ENCODE measurements around the gene HS3ST4. TPM values are rescaled to one million over a fixed set of nuclear protein-coding genes. Genes with fewer than 3 reads are reported as not detected.

HS3ST4 gene
- total and polyA plus RNA-seq, 2 donors (not counting 1 experiment from before 2014, with no cell fraction given): not detected

GRCh38 chr16:26050472-26050871 is 358.7 kb downstream of the HS3ST4 start:
- H3K4me3 ChIP-seq (replicated peaks in 1 of 4; ENCODE audit: control extremely low read depth in 1 of 4, insufficient read depth in 1 of 4, low read depth in 3 of 4, low read length in 4 of 4): no peak overlapping the region
- no peak overlapping the region for H3K9ac ChIP-seq (ENCODE audit: insufficient read depth, low read length)

GRCh38 chr16:26051063-26051462 is 359.3 kb downstream of the HS3ST4 start:
- no peaks in the 10 kb centered on the region for H3K27me3 ChIP-seq (ENCODE audit: control insufficient read depth, insufficient read depth, low read length)
- H3K27ac ChIP-seq (ENCODE audit: insufficient read depth, low read length): no peak overlapping the region
- no peak for DNase-seq (ENCODE audit: low read depth in 2 of 2)
- H2AFZ ChIP-seq (ENCODE audit: low read length): no peak overlapping the region
- no peaks in the 10 kb centered on the region for H3K9me3 ChIP-seq (ENCODE audit: control insufficient read depth, insufficient read depth, low read depth, low read length)
- no peaks in the 10 kb centered on the region for H4K20me1 ChIP-seq (ENCODE audit: control insufficient read depth, extremely low read depth, insufficient read depth, low read length)
- no peaks in the 10 kb centered on the region for H3K4me1 ChIP-seq (ENCODE audit: control insufficient read depth, extremely low read depth, insufficient read depth, low read length)
- no peaks in the 10 kb centered on the region for H3K36me3 ChIP-seq (ENCODE audit: control insufficient read depth, insufficient read depth, low read length)
- TF ChIP-seq EZH2 (IDR thresholded peaks at IDR 0.05; ENCODE audit: low read length, missing control alignments): no peak
- TF ChIP-seq CTCF (conservative IDR thresholded peaks at IDR 0.05 in 1 of 2, IDR thresholded peaks at IDR 0.05 in 1 of 2; ENCODE audit: low read depth in 1 of 2, low read length in 2 of 2): no peak
- no peak overlapping the region for H3K4me3 ChIP-seq (replicated peaks in 1 of 4; ENCODE audit: control extremely low read depth in 1 of 4, insufficient read depth in 1 of 4, low read depth in 3 of 4, low read length in 4 of 4)
- H3K79me2 ChIP-seq (ENCODE audit: control insufficient read depth, insufficient read depth, low read length): no peaks in the 10 kb centered on the region
- H3K4me2 ChIP-seq (ENCODE audit: extremely low read depth, insufficient read depth, low read length): no peak overlapping the region
- no peak overlapping the region for H3K9ac ChIP-seq (ENCODE audit: insufficient read depth, low read length)

More at GRCh38 chr16:26050472-26050871, 358.7 kb downstream of the HS3ST4 start:
- Histone ChIP-seq H2AFZ (ENCODE audit: low read length) (no peak overlapping the region), H3K27me3 (ENCODE audit: control insufficient read depth, insufficient read depth, low read length) (no peaks in the 10 kb centered on the region), H3K79me2 (ENCODE audit: control insufficient read depth, insufficient read depth, low read length) (no peaks in the 10 kb centered on the region), H3K4me2 (ENCODE audit: extremely low read depth, insufficient read depth, low read length) (no peak overlapping the region), H3K36me3 (ENCODE audit: control insufficient read depth, insufficient read depth, low read length) (no peaks in the 10 kb centered on the region), H3K4me1 (ENCODE audit: control insufficient read depth, extremely low read depth, insufficient read depth, low read length) (no peaks in the 10 kb centered on the region), H3K9me3 (ENCODE audit: control insufficient read depth, insufficient read depth, low read depth, low read length) (no peaks in the 10 kb centered on the region), H3K27ac (ENCODE audit: insufficient read depth, low read length) (no peak overlapping the region), H4K20me1 (ENCODE audit: control insufficient read depth, extremely low read depth, insufficient read depth, low read length) (no peaks in the 10 kb centered on the region)
- no peak for TF ChIP-seq CTCF (conservative IDR thresholded peaks at IDR 0.05 in 1 of 2, IDR thresholded peaks at IDR 0.05 in 1 of 2; ENCODE audit: low read depth in 1 of 2, low read length in 2 of 2)
- no peak for TF ChIP-seq EZH2 (IDR thresholded peaks at IDR 0.05; ENCODE audit: low read length, missing control alignments)
- DNase-seq (ENCODE audit: low read depth in 2 of 2): no peak

GRCh38 chr16:26053889-26054288 is 362.1 kb downstream of the HS3ST4 start:
- no peaks in the 10 kb centered on the region for H3K27me3 ChIP-seq (ENCODE audit: control insufficient read depth, insufficient read depth, low read length)
- H3K36me3 ChIP-seq (ENCODE audit: control insufficient read depth, insufficient read depth, low read length): no peaks in the 10 kb centered on the region
- H3K4me1 ChIP-seq (ENCODE audit: control insufficient read depth, extremely low read depth, insufficient read depth, low read length): no peaks in the 10 kb centered on the region
- H3K4me3 ChIP-seq (replicated peaks in 1 of 4; ENCODE audit: control extremely low read depth in 1 of 4, insufficient read depth in 1 of 4, low read depth in 3 of 4, low read length in 4 of 4): no peak overlapping the region
- H3K79me2 ChIP-seq (ENCODE audit: control insufficient read depth, insufficient read depth, low read length): no peaks in the 10 kb centered on the region
- no peaks in the 10 kb centered on the region for H3K9me3 ChIP-seq (ENCODE audit: control insufficient read depth, insufficient read depth, low read depth, low read length)
- H3K4me2 ChIP-seq (ENCODE audit: extremely low read depth, insufficient read depth, low read length): no peak overlapping the region
- no peak overlapping the region for H3K27ac ChIP-seq (ENCODE audit: insufficient read depth, low read length)
- no peak overlapping the region for H2AFZ ChIP-seq (ENCODE audit: low read length)
- DNase-seq (ENCODE audit: low read depth in 2 of 2): no peak
- H3K9ac ChIP-seq (ENCODE audit: insufficient read depth, low read length): no peak overlapping the region
- TF ChIP-seq EZH2 (IDR thresholded peaks at IDR 0.05; ENCODE audit: low read length, missing control alignments) (no peak), CTCF (conservative IDR thresholded peaks at IDR 0.05 in 1 of 2, IDR thresholded peaks at IDR 0.05 in 1 of 2; ENCODE audit: low read depth in 1 of 2, low read length in 2 of 2) (no peak)
- no peaks in the 10 kb centered on the region for H4K20me1 ChIP-seq (ENCODE audit: control insufficient read depth, extremely low read depth, insufficient read depth, low read length)
